Omental fat pad (tissue), 4 donors: Measurements from ENCODE around the gene LRP1. TPM values are rescaled to one million over a fixed set of nuclear protein-coding genes. Genes with fewer than 3 reads are reported as not detected.

Experiments
- ATAC-seq: fragments of 150-250 bp; one replicate; pipeline ENCODE4 v1.9.1; 2016; ENCODE audit warnings: mild to moderate bottlenecking, moderate library complexity; ENCODE audit not compliant: low FRiP score
- DNase-seq: peaks from one replicate; pipeline ENCODE4 v3.0.0-alpha.2; 2019; ENCODE audit warnings: low spot score
- CTCF ChIP-seq, 3 donors: fragments of 450-650 bp; IDR thresholded peaks; one replicate each; pipeline ENCODE4 v1.5.1; 2016 to 2017; ENCODE audit warnings: antibody characterized with exemption in 3 of 3, mild to moderate bottlenecking in 3 of 3, moderate library complexity in 2 of 3
- total RNA-seq, 4 donors: library from RNA; depleted of rRNA; stranded (reverse); fragments of >200 nt; gene quantifications; one replicate each; pipeline ENCODE4 v1.1.0, GENCODE V29; 2016

LRP1 gene
- total RNA-seq, 4 donors from 2014 or later, result 312 to 592 (median 571) TPM

- DNase-seq (no peak), ATAC-seq (no peak)
- TF ChIP-seq CTCF (IDR thresholded peaks at IDR 0.05), result no peak
Measured at GRCh38 chr12:57127101-57127725, 1.1 kb upstream of the LRP1 start.

GRCh38 chr12:57128519-57129247, 400 bp downstream of the LRP1 start:
- no peak for ATAC-seq
- TF ChIP-seq CTCF (IDR thresholded peaks at IDR 0.05), result no peak
- DNase-seq, result no peak

- no peak for ATAC-seq
- no peak for DNase-seq
- TF ChIP-seq CTCF (IDR thresholded peaks at IDR 0.05), result no peak
Measured at GRCh38 chr12:57129321-57129842, 1.1 kb downstream of the LRP1 start.

GRCh38 chr12:57129889-57130288, 1.6 kb downstream of the LRP1 start:
- ATAC-seq, result peak; percentile 26

GRCh38 chr12:57130941-57131340, 2.7 kb downstream of the LRP1 start:
- ATAC-seq (no peak), DNase-seq (no peak)
- TF ChIP-seq CTCF (IDR thresholded peaks at IDR 0.05), result no peak

More at GRCh38 chr12:57129889-57130288, 1.6 kb downstream of the LRP1 start:
- DNase-seq, result no peak
- no peak for TF ChIP-seq CTCF (IDR thresholded peaks at IDR 0.05)

GRCh38 chr12:57131896-57132744, 3.8 kb downstream of the LRP1 start:
- ATAC-seq, result no peak
- DNase-seq, result no peak
- TF ChIP-seq CTCF (IDR thresholded peaks at IDR 0.05), result no peak
